Astrocyte of the spinal cord (primary cell): ENCODE results near the gene OSER1.
"Not testable (repeated sequence)": the region's sequence is repeated elsewhere in the genome, so short reads cannot be mapped to it uniquely, and the experiment has no call there.

ENCODE experiments used
- DNase-seq: peaks from one replicate; pipeline ENCODE4 v3.0.0; 2011; ENCODE audit warnings: low read depth, low spot score
- H3K4me3 ChIP-seq: 2 replicates; pipeline ENCODE4 v1.5.1; 2011; ENCODE audit warnings: low read depth, mild to moderate bottlenecking, low read length, moderate library complexity
- CTCF ChIP-seq: IDR thresholded peaks from 2 replicates; pipeline ENCODE4 v1.5.1; 2012; ENCODE audit warnings: low read depth, mild to moderate bottlenecking, low read length, inconsistent platforms
- in situ Hi-C: cut with HindIII; loops from 2 replicates; pipeline ENCODE4 v1.10.0; 2017; ENCODE audit warnings: low sequenced_read_pairs

Gene OSER1

GRCh38 chr20:44198872-44199271 is 11.7 kb downstream of the OSER1 start:
- TF ChIP-seq CTCF, result no peak
- no peak for DNase-seq
- in situ Hi-C loops, result no loop called here
- no peak overlapping the region for H3K4me3 ChIP-seq

- H3K4me3 ChIP-seq, result no peak overlapping the region
- DNase-seq, result no peak
- TF ChIP-seq CTCF, result peak; percentile 19
- in situ Hi-C loops, result no loop called here
Observed at GRCh38 chr20:44196271-44196670, 14.3 kb downstream of the OSER1 start.

- H3K4me3 ChIP-seq, result no peak overlapping the region
- no peak for DNase-seq
- in situ Hi-C loops, result no loop called here
- TF ChIP-seq CTCF, result no peak
Observed at GRCh38 chr20:44195605-44196004, 15.0 kb downstream of the OSER1 start.

- TF ChIP-seq CTCF, result no peak
- no peak overlapping the region for H3K4me3 ChIP-seq
- in situ Hi-C loops, result no loop called here
- no peak for DNase-seq
Observed at GRCh38 chr20:44193801-44194200, 16.8 kb downstream of the OSER1 start.

- not testable (repeated sequence) for DNase-seq
Observed at GRCh38 chr20:44191640-44192039, 18.9 kb downstream of the OSER1 start.

GRCh38 chr20:44190197-44190852 is 20.2 kb downstream of the OSER1 start:
- in situ Hi-C loops, result not testable (repeated sequence)
- TF ChIP-seq CTCF, result peak; percentile 84
- DNase-seq, result peak; percentile 85

More at GRCh38 chr20:44191640-44192039, 18.9 kb downstream of the OSER1 start:
- H3K4me3 ChIP-seq, in situ Hi-C loops: not testable (repeated sequence)

GRCh38 chr20:44188752-44189151 is 21.8 kb downstream of the OSER1 start:
- no peak overlapping the region for H3K4me3 ChIP-seq
- DNase-seq, result no peak
- no peak for TF ChIP-seq CTCF
- in situ Hi-C loops, result no loop called here

More at GRCh38 chr20:44190197-44190852, 20.2 kb downstream of the OSER1 start:
- not testable (repeated sequence) for H3K4me3 ChIP-seq
